Activated T-cell treated with anti-CD3 and anti-CD28 coated beads, Interleukin-2, amount 50 U/mL, for 4 hours (primary cell): ENCODE measurements around the gene PYROXD2. TPM values are rescaled to one million over a fixed set of nuclear protein-coding genes. Genes with fewer than 3 reads are reported as not detected.

Source experiments
- ATAC-seq, 2 donors: fragments of 200-7000 bp; cut with Tn5 transposase; one replicate each; pipeline ENCODE4 v1.10.0; 2021
- DNase-seq: peaks from one replicate; pipeline ENCODE4 v3.0.0-alpha.2; 2020
- H3K27me3 Mint-ChIP-seq: one replicate; pipeline ENCODE4 v1.8.0; 2021; ENCODE audit warnings: low read depth, mixed read lengths
- H3K36me3 Mint-ChIP-seq: one replicate; pipeline ENCODE4 v1.8.0; 2022; ENCODE audit warnings: mixed read lengths; ENCODE audit not compliant: insufficient read depth
- H3K4me1 Mint-ChIP-seq: one replicate; pipeline ENCODE4 v1.8.0; 2021; ENCODE audit warnings: low read depth, mixed read lengths
- H3K4me3 Mint-ChIP-seq: one replicate; pipeline ENCODE4 v1.8.0; 2021; ENCODE audit warnings: mild to moderate bottlenecking, moderate library complexity, mixed read lengths
- H3K9me3 Mint-ChIP-seq: one replicate; pipeline ENCODE4 v1.8.0; 2021; ENCODE audit warnings: mixed read lengths
- total RNA-seq, 3 donors: library from RNA; stranded (reverse); gene quantifications; one replicate each; pipeline ENCODE4 v1.2.1, GENCODE V29; 2021

PYROXD2 gene
- total RNA-seq, 3 donors from 2014 or later, result 0.84 to 3.2 (median 1.1) TPM

DNA sequence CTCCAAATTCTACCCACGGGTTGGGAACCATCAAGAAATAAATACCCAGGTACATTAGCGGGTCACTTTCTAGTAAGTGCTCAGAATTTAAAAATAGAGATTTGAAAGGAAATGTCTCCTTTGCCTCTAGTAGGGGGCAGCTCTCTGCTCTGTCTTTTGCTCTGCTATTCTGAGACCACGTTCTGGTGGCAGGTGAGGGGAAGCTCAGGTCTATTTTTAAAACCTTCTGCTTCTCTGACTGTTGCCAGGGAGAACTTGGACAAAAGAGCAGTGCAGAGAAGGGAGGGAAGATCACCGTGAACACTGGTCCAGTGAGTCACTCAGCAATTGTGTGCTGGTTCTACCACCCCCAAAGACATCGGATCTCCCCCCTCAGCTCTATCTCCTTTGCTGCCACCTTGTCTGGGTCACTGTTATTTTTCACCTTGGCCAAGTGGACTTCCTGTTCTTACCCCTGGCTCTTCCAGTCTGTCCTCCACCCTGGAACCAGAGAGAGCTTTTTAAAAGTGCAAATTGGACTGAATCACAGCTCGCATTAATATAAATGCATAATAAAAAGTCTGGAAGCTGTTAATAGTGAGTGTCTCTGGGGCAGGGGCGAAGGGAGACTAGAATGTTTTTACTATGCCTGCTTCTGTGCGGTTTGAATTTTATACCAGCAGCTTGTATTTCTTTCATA lies 74.6 kb downstream of the PYROXD2 start:
- DNase-seq (no peak), ATAC-seq (no peak)
- H3K4me3 Mint-ChIP-seq, result no peak overlapping the region
- peaks cover 24% of the 10 kb centered on the region for H3K27me3 Mint-ChIP-seq
- no peaks in the 10 kb centered on the region for H3K9me3 Mint-ChIP-seq
- peaks cover 11% of the 10 kb centered on the region for H3K4me1 Mint-ChIP-seq
- H3K36me3 Mint-ChIP-seq, result no peaks in the 10 kb centered on the region

DNA sequence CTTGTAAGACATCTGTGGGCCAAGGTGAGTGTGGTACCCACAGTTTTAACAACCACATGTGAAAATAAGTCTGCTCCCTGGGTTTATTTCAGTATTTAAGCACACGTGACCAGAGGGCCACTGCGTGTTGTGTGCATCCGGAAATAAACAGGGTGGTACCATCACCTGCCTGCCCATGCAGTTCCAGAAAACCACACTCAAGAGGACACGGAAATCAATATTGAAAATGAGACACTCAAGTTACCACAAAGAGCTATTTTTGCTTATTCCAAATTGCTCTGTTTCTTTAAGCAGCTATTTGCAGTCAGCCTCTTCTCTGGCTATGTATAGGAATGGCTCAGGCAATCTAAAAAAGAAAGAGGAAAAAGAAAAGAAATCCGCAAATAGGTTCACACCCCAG lies 75.2 kb downstream of the PYROXD2 start:
- H3K9me3 Mint-ChIP-seq, result no peaks in the 10 kb centered on the region
- peaks cover 21% of the 10 kb centered on the region for H3K27me3 Mint-ChIP-seq
- no peaks in the 10 kb centered on the region for H3K36me3 Mint-ChIP-seq
- H3K4me3 Mint-ChIP-seq, result no peak overlapping the region
- ATAC-seq (no peak), DNase-seq (no peak)
- peaks cover 11% of the 10 kb centered on the region for H3K4me1 Mint-ChIP-seq

DNA sequence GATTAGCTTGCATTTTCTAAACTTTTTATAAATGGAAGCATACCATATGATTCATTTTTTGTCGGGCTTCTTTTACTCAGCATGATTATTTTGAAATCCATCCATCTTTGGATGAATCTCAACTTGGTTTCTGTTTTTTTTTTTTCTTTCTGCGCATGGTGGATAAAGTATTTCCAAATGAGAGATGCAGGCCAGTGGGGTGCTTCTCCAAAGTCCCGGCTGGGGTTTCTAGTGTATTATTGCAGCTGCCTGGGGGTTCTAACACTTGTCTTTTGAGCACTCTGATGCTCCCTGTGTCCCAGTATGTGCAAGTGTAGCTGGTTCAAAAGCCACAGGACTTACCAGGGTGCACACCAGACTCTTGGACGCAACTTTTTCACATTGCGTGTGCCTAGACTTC lies 76.1 kb downstream of the PYROXD2 start:
- Mint-ChIP-seq H3K4me1 (peaks cover 11% of the 10 kb centered on the region), H3K4me3 (no peak overlapping the region), H3K27me3 (peaks cover 17% of the 10 kb centered on the region), H3K36me3 (no peaks in the 10 kb centered on the region), H3K9me3 (no peaks in the 10 kb centered on the region)
- ATAC-seq, result no peak
- no peak for DNase-seq

GRCh38 chr10:98338318-98338717 lies 76.7 kb downstream of the PYROXD2 start:
- ATAC-seq, result no peak
- no peak for DNase-seq
- Mint-ChIP-seq H3K4me3 (no peak overlapping the region), H3K27me3 (peaks cover 20% of the 10 kb centered on the region), H3K36me3 (no peaks in the 10 kb centered on the region), H3K9me3 (no peaks in the 10 kb centered on the region), H3K4me1 (peaks cover 11% of the 10 kb centered on the region)

- no peaks in the 10 kb centered on the region for H3K9me3 Mint-ChIP-seq
- H3K27me3 Mint-ChIP-seq, result peaks cover 18% of the 10 kb centered on the region
- peaks cover 11% of the 10 kb centered on the region for H3K4me1 Mint-ChIP-seq
- ATAC-seq, result no peak
- no peaks in the 10 kb centered on the region for H3K36me3 Mint-ChIP-seq
- DNase-seq, result no peak
- H3K4me3 Mint-ChIP-seq, result no peak overlapping the region
Measured at GRCh38 chr10:98337484-98337883, 77.5 kb downstream of the PYROXD2 start.

Other genes with a start within 250 kb of the PYROXD2 start
- gene LOXL4, start 147.0 kb downstream of the PYROXD2 start, total RNA-seq, result not detected
- 10 to 100 TPM; 59.2 to 64.2 (median 59.7) TPM for gene HPS1, start 31.8 kb upstream of the PYROXD2 start, total RNA-seq